PC-9 (cell line): Measurements from ENCODE around the gene GCNA. TPM values are rescaled to one million over a fixed set of nuclear protein-coding genes. Genes with fewer than 3 reads are reported as not detected.
"Not testable (repeated sequence)": the region's sequence is repeated elsewhere in the genome, so short reads cannot be mapped to it uniquely, and the experiment has no call there.

Source experiments
- BruUV-seq: library from RNA; stranded (reverse); fragments of 400-500 nt; replicated peaks from 2 replicates; lab custom pipeline; 2021; lab: Mats Ljungman, UMichigan
- CTCF ChIA-PET: fragments of 300-600 bp; sonication (Branson Sonifier 250); formaldehyde crosslinking; loops from one replicate; lab custom pipeline; 2022; ENCODE audit warnings: antibody characterized with exemption; lab: Charles Lee
- POLR2A ChIA-PET: fragments of 300-600 bp; sonication (Branson Sonifier 250); formaldehyde crosslinking; loops from one replicate; lab custom pipeline; 2022; ENCODE audit warnings: antibody characterized with exemption; ENCODE audit not compliant: unreplicated experiment; lab: Charles Lee
- DNase-seq, 2 experiments: peaks; one replicate each; pipeline versions ENCODE4 v3.0.0 to v3.0.0-alpha.2; 2015 to 2022; ENCODE audit warnings: mixed read lengths in 1 of 2
- H2AFZ ChIP-seq: fragments of 200-600 bp; sonication (generic); 2 replicates; pipeline ENCODE4 v1.8.1; 2017; ENCODE audit warnings: antibody characterized with exemption
- H3F3A ChIP-seq: fragments of 200-600 bp; sonication (generic); 2 replicates; pipeline ENCODE4 v1.8.1; 2017; ENCODE audit warnings: antibody characterized with exemption, mild to moderate bottlenecking, low read depth; ENCODE audit not compliant: insufficient read depth
- H3K27ac ChIP-seq: fragments of 200-600 bp; sonication (generic); 2 replicates; pipeline ENCODE4 v1.6.1; 2016; ENCODE audit warnings: mixed run types
- H3K27me3 ChIP-seq: fragments of 200-600 bp; sonication (generic); 2 replicates; pipeline ENCODE4 v1.6.1; 2016; ENCODE audit warnings: low read depth, mixed run types; ENCODE audit not compliant: insufficient read depth
- H3K36me3 ChIP-seq: fragments of 200-600 bp; sonication (generic); 2 replicates; pipeline ENCODE4 v1.6.1; 2016; ENCODE audit warnings: low read depth, mixed run types
- H3K4me1 ChIP-seq: fragments of 200-600 bp; sonication (generic); replicated peaks from 2 replicates; pipeline ENCODE4 v1.6.1; 2016; ENCODE audit warnings: mixed run types; ENCODE audit not compliant: insufficient read depth
- H3K4me2 ChIP-seq: fragments of 200-600 bp; sonication (generic); 2 replicates; pipeline ENCODE4 v1.6.1; 2017; ENCODE audit warnings: mixed run types
- H3K4me3 ChIP-seq: fragments of 200-600 bp; sonication (generic); 2 replicates; pipeline ENCODE4 v1.6.1; 2016; ENCODE audit warnings: mixed run types
- H3K79me2 ChIP-seq: fragments of 200-600 bp; sonication (generic); 2 replicates; pipeline ENCODE4 v1.6.1; 2017; ENCODE audit warnings: low read depth, mixed run types
- H3K9me2 ChIP-seq: fragments of 200-600 bp; sonication (generic); 2 replicates; pipeline ENCODE4 v1.8.1; 2017; ENCODE audit warnings: mild to moderate bottlenecking; ENCODE audit not compliant: insufficient read depth
- H3K9me3 ChIP-seq: fragments of 200-600 bp; sonication (generic); 2 replicates; pipeline ENCODE4 v1.8.1; 2016; ENCODE audit warnings: low read depth; ENCODE audit not compliant: insufficient read depth
- H4K20me1 ChIP-seq: fragments of 200-600 bp; sonication (generic); 2 replicates; pipeline ENCODE4 v1.8.1; 2017; ENCODE audit not compliant: insufficient read depth
- EZH2 ChIP-seq: fragments of 200-600 bp; sonication (generic); IDR thresholded peaks from 2 replicates; pipeline ENCODE4 v1.8.0; 2017; ENCODE audit warnings: antibody characterized with exemption, low read depth
- intact Hi-C: fragments of 100-400 bp; cut with micrococcal nuclease; formaldehyde crosslinking; loops from one replicate; pipeline ENCODE4 v1.10.0; 2022; ENCODE audit not compliant: unreplicated experiment
- total RNA-seq: library from RNA; stranded (reverse); gene quantifications from 2 replicates; pipeline ENCODE4 v1.2.3, GENCODE V29; 2021
- TF ChIP-seq, protein P1 (sequence below): fragments of 200-600 bp; sonication (generic); conservative IDR thresholded peaks from 2 replicates; pipeline ENCODE4 v1.6.1; 2017; ENCODE audit warnings: mixed run types, antibody characterized with exemption, mild to moderate bottlenecking, moderate library complexity

The GCNA gene
- total RNA-seq, 1 experiment from 2014 or later: 0.48 TPM

GRCh38 chrX:71606536-71607216, 28.4 kb downstream of the GCNA start:
- Histone ChIP-seq H4K20me1 (no peaks in the 10 kb centered on the region), H3K4me1 (no peaks in the 10 kb centered on the region), H3K4me2 (no peak overlapping the region), H3K27me3 (no peaks in the 10 kb centered on the region), H3K27ac (no peak overlapping the region), H3K9me3 (no peaks in the 10 kb centered on the region), H2AFZ (no peak overlapping the region), H3F3A (no peaks in the 10 kb centered on the region), H3K36me3 (no peaks in the 10 kb centered on the region), H3K79me2 (no peaks in the 10 kb centered on the region), H3K9me2 (no peaks in the 10 kb centered on the region), H3K4me3 (no peak overlapping the region)
- intact Hi-C loops: no loop called here
- TF ChIP-seq, protein P1, sequence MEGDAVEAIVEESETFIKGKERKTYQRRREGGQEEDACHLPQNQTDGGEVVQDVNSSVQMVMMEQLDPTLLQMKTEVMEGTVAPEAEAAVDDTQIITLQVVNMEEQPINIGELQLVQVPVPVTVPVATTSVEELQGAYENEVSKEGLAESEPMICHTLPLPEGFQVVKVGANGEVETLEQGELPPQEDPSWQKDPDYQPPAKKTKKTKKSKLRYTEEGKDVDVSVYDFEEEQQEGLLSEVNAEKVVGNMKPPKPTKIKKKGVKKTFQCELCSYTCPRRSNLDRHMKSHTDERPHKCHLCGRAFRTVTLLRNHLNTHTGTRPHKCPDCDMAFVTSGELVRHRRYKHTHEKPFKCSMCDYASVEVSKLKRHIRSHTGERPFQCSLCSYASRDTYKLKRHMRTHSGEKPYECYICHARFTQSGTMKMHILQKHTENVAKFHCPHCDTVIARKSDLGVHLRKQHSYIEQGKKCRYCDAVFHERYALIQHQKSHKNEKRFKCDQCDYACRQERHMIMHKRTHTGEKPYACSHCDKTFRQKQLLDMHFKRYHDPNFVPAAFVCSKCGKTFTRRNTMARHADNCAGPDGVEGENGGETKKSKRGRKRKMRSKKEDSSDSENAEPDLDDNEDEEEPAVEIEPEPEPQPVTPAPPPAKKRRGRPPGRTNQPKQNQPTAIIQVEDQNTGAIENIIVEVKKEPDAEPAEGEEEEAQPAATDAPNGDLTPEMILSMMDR: no peak
- TF ChIP-seq EZH2: no peak
- DNase-seq: no peak
- CTCF ChIA-PET: no interaction called here
- no TSS peak for BruUV-seq
- POLR2A ChIA-PET: no interaction called here

- Histone ChIP-seq H3K36me3 (no peaks in the 10 kb centered on the region), H3K9me2 (no peaks in the 10 kb centered on the region), H3F3A (no peaks in the 10 kb centered on the region), H3K79me2 (no peaks in the 10 kb centered on the region), H3K9me3 (no peaks in the 10 kb centered on the region), H3K27ac (no peak overlapping the region), H2AFZ (no peak overlapping the region), H3K27me3 (no peaks in the 10 kb centered on the region), H3K4me2 (no peak overlapping the region), H4K20me1 (no peaks in the 10 kb centered on the region), H3K4me3 (no peak overlapping the region), H3K4me1 (no peaks in the 10 kb centered on the region)
- BruUV-seq: no TSS peak
- ChIA-PET POLR2A (no interaction called here), CTCF (no interaction called here)
- intact Hi-C loops: no loop called here
- no peak for DNase-seq
- TF ChIP-seq, protein P1: no peak
- TF ChIP-seq EZH2: no peak
Measured at GRCh38 chrX:71607488-71607887, 29.3 kb downstream of the GCNA start.

DNA sequence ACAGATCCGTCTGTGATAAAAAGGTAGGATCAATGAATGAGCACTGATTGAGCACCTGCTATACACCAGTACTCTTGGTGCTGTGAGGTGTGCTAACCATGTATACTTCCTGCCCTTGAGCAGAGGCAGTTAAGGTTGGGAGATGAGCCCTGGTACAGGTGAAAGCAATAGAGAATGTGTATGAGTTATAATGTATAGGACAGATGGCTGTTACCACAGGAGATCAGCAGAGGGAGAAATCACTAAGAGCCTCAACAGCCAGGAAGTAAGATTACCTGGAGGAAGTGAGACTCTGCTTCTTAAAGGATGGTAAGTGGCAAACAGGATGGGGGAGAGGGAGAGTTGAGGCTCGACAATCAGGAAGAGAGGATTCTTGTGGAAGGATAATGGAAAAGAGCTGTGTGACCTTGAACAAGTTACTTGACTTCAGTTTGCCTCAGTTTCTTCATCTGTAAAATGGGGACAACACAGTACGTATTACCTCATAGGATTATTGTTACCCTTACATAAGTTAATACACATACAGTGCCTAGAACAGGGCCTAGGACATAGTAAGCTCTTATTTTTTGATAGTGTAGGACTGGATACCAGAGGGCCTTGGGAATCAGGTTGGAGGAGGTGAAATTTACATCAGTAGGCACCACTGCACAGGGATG, 31.0 kb downstream of the GCNA start:
- Histone ChIP-seq H3K9me3 (no peaks in the 10 kb centered on the region), H3F3A (no peaks in the 10 kb centered on the region), H2AFZ (no peak overlapping the region), H3K36me3 (no peaks in the 10 kb centered on the region), H3K9me2 (no peaks in the 10 kb centered on the region), H3K4me2 (no peak overlapping the region), H3K27me3 (no peaks in the 10 kb centered on the region), H4K20me1 (no peaks in the 10 kb centered on the region), H3K79me2 (no peaks in the 10 kb centered on the region), H3K27ac (no peak overlapping the region), H3K4me3 (no peak overlapping the region), H3K4me1 (no peaks in the 10 kb centered on the region)
- no TSS peak for BruUV-seq
- ChIA-PET POLR2A (no interaction called here), CTCF (no interaction called here)
- TF ChIP-seq EZH2: no peak
- TF ChIP-seq, protein P1: no peak
- DNase-seq: no peak
- intact Hi-C loops: no loop called here

DNA sequence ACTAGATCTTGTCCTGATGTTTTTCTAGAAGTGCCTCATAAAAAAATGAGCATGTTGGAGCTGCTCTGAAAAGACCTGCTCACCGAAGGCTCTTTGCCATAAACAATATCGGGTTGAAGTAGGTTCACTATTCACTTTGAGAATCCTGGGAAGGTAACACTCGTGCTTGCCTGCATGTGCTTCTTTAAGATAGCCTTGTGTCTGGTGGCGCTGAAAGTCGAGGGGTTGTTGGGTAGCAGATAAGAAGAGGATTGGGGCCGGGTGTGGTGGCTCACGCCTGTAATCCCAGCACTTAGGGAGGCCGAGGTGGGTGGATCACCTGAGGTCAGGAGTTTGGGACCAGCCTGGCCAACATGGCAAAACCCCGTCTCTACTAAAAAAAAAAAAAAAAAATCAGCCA, 33.5 kb downstream of the GCNA start:
- H3K4me2 ChIP-seq, POLR2A ChIA-PET, H3K36me3 ChIP-seq, CTCF ChIA-PET, H3K4me3 ChIP-seq, H3F3A ChIP-seq, BruUV-seq, H3K9me3 ChIP-seq, H3K79me2 ChIP-seq, H2AFZ ChIP-seq, DNase-seq, H3K27ac ChIP-seq, H3K9me2 ChIP-seq, H4K20me1 ChIP-seq, H3K27me3 ChIP-seq, H3K4me1 ChIP-seq, intact Hi-C loops: not testable (repeated sequence)
